HepG2 (cell line): Measurements from ENCODE around the gene PEX11B. TPM values are rescaled to one million over a fixed set of nuclear protein-coding genes. Genes with fewer than 3 reads are reported as not detected.

Experiments
- ATF7 ChIP-seq, 2 experiments: fragments of 450-650 bp in 1 of 2; sonication (generic) in 1 of 2; formaldehyde crosslinking in 1 of 2; IDR thresholded peaks; 2 replicates each; pipeline versions ENCODE4 v1.4.0 to v1.6.1; 2016 to 2020; ENCODE audit warnings: antibody characterized with exemption in 1 of 2, mild to moderate bottlenecking in 1 of 2, missing genetic modification reagents in 1 of 2
- ELF1 ChIP-seq: sonication (generic); formaldehyde crosslinking; IDR thresholded peaks from 2 replicates; pipeline ENCODE4 v1.4.0; 2020; ENCODE audit warnings: missing genetic modification reagents
- GTF2F1 ChIP-seq: fragments of 150-350 bp; IDR thresholded peaks from 2 replicates; pipeline ENCODE4 v1.6.1; 2014; ENCODE audit warnings: low read length
- HCFC1 ChIP-seq: fragments of 150-350 bp; IDR thresholded peaks from 2 replicates; pipeline ENCODE4 v1.6.1; 2014; ENCODE audit warnings: low read depth, low read length
- MED1 ChIP-seq: sonication (generic); formaldehyde crosslinking; IDR thresholded peaks from 2 replicates; pipeline ENCODE4 v1.4.0; 2020; ENCODE audit warnings: missing genetic modification reagents
- MXD4 ChIP-seq: IDR thresholded peaks from 2 replicates; pipeline ENCODE4 v1.6.1; 2016; ENCODE audit warnings: mild to moderate bottlenecking, missing biosample characterization, missing genetic modification reagents
- NPAS2 ChIP-seq: sonication (generic); formaldehyde crosslinking; IDR thresholded peaks from 2 replicates; pipeline ENCODE4 v1.8.0; 2022; ENCODE audit warnings: mild to moderate bottlenecking, missing genetic modification reagents, borderline replicate concordance
- RELA ChIP-seq: sonication (generic); formaldehyde crosslinking; IDR thresholded peaks from 2 replicates; pipeline ENCODE4 v1.4.0; 2020; ENCODE audit warnings: missing genetic modification reagents
- TOE1 ChIP-seq: sonication (generic); formaldehyde crosslinking; IDR thresholded peaks from 2 replicates; pipeline ENCODE4 v1.4.0; 2020; ENCODE audit warnings: mild to moderate bottlenecking, missing genetic modification reagents
- ZFP41 ChIP-seq: sonication (generic); formaldehyde crosslinking; IDR thresholded peaks from 2 replicates; pipeline ENCODE4 v1.4.0; 2020; ENCODE audit warnings: mild to moderate bottlenecking, missing genetic modification reagents, borderline replicate concordance
- ZNF577 ChIP-seq: sonication (generic); formaldehyde crosslinking; IDR thresholded peaks from 2 replicates; pipeline ENCODE4 v1.4.0; 2020; ENCODE audit warnings: mild to moderate bottlenecking, low read depth, missing genetic modification reagents, borderline replicate concordance
- ZNF709 ChIP-seq: sonication (generic); formaldehyde crosslinking; IDR thresholded peaks from 2 replicates; pipeline ENCODE4 v1.5.0; 2020; ENCODE audit warnings: mild to moderate bottlenecking, missing genetic modification reagents
- ZNF83 ChIP-seq: sonication (generic); formaldehyde crosslinking; IDR thresholded peaks from 2 replicates; pipeline ENCODE4 v1.4.0; 2020; ENCODE audit warnings: missing genetic modification reagents, mild to moderate bottlenecking, borderline replicate concordance
- polyA plus RNA-seq, 8 experiments: library from polyadenylated mRNA; depleted of rRNA in 3 of 8; stranded (reverse) in 7 of 8; unstranded in 1 of 8; fragments of >200 nt; fragmentation: Illumina TruSeq in 4 of 8; extraction: Trizol in 4 of 8; gene quantifications; 2 replicates each; pipeline versions ENCODE4 v1.2.1 to v1.2.3, GENCODE V29; 2011 to 2016; ENCODE audit warnings: low read depth in 4 of 8, missing spikeins in 1 of 8, mixed read lengths in 1 of 8; ENCODE audit not compliant: insufficient read depth in 1 of 8
- total RNA-seq, 5 experiments: library from RNA; depleted of rRNA; stranded (reverse); fragments of >200 nt; fragmentation: Illumina TruSeq; extraction: Trizol; gene quantifications; 2 replicates each; pipeline ENCODE4 v1.2.3, GENCODE V29; 2016; ENCODE audit warnings: low read depth in 1 of 5
- TF ChIP-seq, protein P1 (sequence below): sonication (generic); formaldehyde crosslinking; IDR thresholded peaks from 2 replicates; pipeline ENCODE4 v1.9.0; 2021; ENCODE audit warnings: missing genetic modification reagents, borderline replicate concordance
- TF ChIP-seq, protein P2 (sequence below): IDR thresholded peaks from 2 replicates; pipeline ENCODE4 v1.6.1; 2016; ENCODE audit warnings: low read depth, missing genetic modification reagents, missing compliant biosample characterization
- TF ChIP-seq, protein P3 (sequence below): sonication (generic); formaldehyde crosslinking; IDR thresholded peaks from 2 replicates; pipeline ENCODE4 v1.4.0; 2020; ENCODE audit warnings: missing genetic modification reagents, borderline replicate concordance
- TF ChIP-seq, protein P4 (sequence below): sonication (generic); formaldehyde crosslinking; IDR thresholded peaks from 2 replicates; pipeline ENCODE4 v1.4.0; 2020; ENCODE audit warnings: mild to moderate bottlenecking, missing genetic modification reagents

PEX11B gene
- total and polyA plus RNA-seq, 2 of the 13 experiments (the other 11 are each of a cell fraction or from before 2014, with no cell fraction given) = 21.6 to 48.4 TPM

- TF ChIP-seq, protein P1, sequence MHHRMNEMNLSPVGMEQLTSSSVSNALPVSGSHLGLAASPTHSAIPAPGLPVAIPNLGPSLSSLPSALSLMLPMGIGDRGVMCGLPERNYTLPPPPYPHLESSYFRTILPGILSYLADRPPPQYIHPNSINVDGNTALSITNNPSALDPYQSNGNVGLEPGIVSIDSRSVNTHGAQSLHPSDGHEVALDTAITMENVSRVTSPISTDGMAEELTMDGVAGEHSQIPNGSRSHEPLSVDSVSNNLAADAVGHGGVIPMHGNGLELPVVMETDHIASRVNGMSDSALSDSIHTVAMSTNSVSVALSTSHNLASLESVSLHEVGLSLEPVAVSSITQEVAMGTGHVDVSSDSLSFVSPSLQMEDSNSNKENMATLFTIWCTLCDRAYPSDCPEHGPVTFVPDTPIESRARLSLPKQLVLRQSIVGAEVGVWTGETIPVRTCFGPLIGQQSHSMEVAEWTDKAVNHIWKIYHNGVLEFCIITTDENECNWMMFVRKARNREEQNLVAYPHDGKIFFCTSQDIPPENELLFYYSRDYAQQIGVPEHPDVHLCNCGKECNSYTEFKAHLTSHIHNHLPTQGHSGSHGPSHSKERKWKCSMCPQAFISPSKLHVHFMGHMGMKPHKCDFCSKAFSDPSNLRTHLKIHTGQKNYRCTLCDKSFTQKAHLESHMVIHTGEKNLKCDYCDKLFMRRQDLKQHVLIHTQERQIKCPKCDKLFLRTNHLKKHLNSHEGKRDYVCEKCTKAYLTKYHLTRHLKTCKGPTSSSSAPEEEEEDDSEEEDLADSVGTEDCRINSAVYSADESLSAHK (CRISPR knock-in tag) = no peak
- TF ChIP-seq MXD4 (CRISPR knock-in tag) (no peak), ATF7 (IDR thresholded peaks at IDR 0.05) (no peak), ATF7 (CRISPR knock-in tag; IDR thresholded peaks at IDR 0.05) (no peak), ZNF709 (no peak), RELA (CRISPR knock-in tag) (0 out of 2 replicates have a peak, but pooled peaks have one; percentile 23), ELF1 (peak; percentile 89), HCFC1 (no peak), MED1 (CRISPR knock-in tag) (peak; percentile 86), ZFP41 (no peak), ZNF83 (no peak), GTF2F1 (peak; percentile 49; the same call in 1 of the 2 replicates), TOE1 (CRISPR knock-in tag) (no peak), ZNF577 (CRISPR knock-in tag) (no peak), NPAS2 (CRISPR knock-in tag) (no peak)
- TF ChIP-seq, protein P2, sequence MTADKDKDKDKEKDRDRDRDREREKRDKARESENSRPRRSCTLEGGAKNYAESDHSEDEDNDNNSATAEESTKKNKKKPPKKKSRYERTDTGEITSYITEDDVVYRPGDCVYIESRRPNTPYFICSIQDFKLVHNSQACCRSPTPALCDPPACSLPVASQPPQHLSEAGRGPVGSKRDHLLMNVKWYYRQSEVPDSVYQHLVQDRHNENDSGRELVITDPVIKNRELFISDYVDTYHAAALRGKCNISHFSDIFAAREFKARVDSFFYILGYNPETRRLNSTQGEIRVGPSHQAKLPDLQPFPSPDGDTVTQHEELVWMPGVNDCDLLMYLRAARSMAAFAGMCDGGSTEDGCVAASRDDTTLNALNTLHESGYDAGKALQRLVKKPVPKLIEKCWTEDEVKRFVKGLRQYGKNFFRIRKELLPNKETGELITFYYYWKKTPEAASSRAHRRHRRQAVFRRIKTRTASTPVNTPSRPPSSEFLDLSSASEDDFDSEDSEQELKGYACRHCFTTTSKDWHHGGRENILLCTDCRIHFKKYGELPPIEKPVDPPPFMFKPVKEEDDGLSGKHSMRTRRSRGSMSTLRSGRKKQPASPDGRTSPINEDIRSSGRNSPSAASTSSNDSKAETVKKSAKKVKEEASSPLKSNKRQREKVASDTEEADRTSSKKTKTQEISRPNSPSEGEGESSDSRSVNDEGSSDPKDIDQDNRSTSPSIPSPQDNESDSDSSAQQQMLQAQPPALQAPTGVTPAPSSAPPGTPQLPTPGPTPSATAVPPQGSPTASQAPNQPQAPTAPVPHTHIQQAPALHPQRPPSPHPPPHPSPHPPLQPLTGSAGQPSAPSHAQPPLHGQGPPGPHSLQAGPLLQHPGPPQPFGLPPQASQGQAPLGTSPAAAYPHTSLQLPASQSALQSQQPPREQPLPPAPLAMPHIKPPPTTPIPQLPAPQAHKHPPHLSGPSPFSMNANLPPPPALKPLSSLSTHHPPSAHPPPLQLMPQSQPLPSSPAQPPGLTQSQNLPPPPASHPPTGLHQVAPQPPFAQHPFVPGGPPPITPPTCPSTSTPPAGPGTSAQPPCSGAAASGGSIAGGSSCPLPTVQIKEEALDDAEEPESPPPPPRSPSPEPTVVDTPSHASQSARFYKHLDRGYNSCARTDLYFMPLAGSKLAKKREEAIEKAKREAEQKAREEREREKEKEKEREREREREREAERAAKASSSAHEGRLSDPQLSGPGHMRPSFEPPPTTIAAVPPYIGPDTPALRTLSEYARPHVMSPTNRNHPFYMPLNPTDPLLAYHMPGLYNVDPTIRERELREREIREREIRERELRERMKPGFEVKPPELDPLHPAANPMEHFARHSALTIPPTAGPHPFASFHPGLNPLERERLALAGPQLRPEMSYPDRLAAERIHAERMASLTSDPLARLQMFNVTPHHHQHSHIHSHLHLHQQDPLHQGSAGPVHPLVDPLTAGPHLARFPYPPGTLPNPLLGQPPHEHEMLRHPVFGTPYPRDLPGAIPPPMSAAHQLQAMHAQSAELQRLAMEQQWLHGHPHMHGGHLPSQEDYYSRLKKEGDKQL (CRISPR knock-in tag) = no peak
- TF ChIP-seq, protein P3, sequence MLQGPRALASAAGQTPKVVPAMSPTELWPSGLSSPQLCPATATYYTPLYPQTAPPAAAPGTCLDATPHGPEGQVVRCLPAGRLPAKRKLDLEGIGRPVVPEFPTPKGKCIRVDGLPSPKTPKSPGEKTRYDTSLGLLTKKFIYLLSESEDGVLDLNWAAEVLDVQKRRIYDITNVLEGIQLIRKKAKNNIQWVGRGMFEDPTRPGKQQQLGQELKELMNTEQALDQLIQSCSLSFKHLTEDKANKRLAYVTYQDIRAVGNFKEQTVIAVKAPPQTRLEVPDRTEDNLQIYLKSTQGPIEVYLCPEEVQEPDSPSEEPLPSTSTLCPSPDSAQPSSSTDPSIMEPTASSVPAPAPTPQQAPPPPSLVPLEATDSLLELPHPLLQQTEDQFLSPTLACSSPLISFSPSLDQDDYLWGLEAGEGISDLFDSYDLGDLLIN (CRISPR knock-in tag) = no peak
- TF ChIP-seq, protein P4, sequence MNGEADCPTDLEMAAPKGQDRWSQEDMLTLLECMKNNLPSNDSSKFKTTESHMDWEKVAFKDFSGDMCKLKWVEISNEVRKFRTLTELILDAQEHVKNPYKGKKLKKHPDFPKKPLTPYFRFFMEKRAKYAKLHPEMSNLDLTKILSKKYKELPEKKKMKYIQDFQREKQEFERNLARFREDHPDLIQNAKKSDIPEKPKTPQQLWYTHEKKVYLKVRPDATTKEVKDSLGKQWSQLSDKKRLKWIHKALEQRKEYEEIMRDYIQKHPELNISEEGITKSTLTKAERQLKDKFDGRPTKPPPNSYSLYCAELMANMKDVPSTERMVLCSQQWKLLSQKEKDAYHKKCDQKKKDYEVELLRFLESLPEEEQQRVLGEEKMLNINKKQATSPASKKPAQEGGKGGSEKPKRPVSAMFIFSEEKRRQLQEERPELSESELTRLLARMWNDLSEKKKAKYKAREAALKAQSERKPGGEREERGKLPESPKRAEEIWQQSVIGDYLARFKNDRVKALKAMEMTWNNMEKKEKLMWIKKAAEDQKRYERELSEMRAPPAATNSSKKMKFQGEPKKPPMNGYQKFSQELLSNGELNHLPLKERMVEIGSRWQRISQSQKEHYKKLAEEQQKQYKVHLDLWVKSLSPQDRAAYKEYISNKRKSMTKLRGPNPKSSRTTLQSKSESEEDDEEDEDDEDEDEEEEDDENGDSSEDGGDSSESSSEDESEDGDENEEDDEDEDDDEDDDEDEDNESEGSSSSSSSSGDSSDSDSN (CRISPR knock-in tag) = peak; percentile 45; the same call in 1 of the 2 replicates
Measured at GRCh38 chr1:145891587-145892485, 26.7 kb downstream of the PEX11B start (continued).
